Osteoblast (primary cell): Measurements from ENCODE around the gene MMP24. TPM values are rescaled to one million over a fixed set of nuclear protein-coding genes. Genes with fewer than 3 reads are reported as not detected.
"Not testable (repeated sequence)": the region's sequence is repeated elsewhere in the genome, so short reads cannot be mapped to it uniquely, and the experiment has no call there.

ENCODE experiments used
- DNase-seq: peaks from one replicate; pipeline ENCODE4 v3.0.0; 2011; ENCODE audit warnings: low spot score, mixed read lengths; ENCODE audit not compliant: insufficient read length; ENCODE audit errors: missing footprints
- H2AFZ ChIP-seq: 2 replicates; pipeline ENCODE4 v1.6.0; 2011; ENCODE audit warnings: mild to moderate bottlenecking, low read length
- H3K27ac ChIP-seq: 2 replicates; pipeline ENCODE4 v1.5.1; 2011; ENCODE audit warnings: mild to moderate bottlenecking, low read depth, low read length, moderate library complexity
- H3K27me3 ChIP-seq: 2 replicates; pipeline ENCODE4 v1.6.0; 2012; ENCODE audit warnings: mild to moderate bottlenecking, control low read depth, inconsistent platforms, low read length, moderate library complexity; ENCODE audit not compliant: insufficient read depth
- H3K36me3 ChIP-seq: 2 replicates; pipeline ENCODE4 v1.5.1; 2011; ENCODE audit warnings: mild to moderate bottlenecking, low read length, control low read depth, moderate library complexity; ENCODE audit not compliant: insufficient read depth
- H3K4me1 ChIP-seq: 2 replicates; pipeline ENCODE4 v1.5.1; 2011; ENCODE audit warnings: mild to moderate bottlenecking, low read length, control low read depth, moderate library complexity; ENCODE audit not compliant: insufficient read depth
- H3K4me2 ChIP-seq: 2 replicates; pipeline ENCODE4 v1.6.0; 2011; ENCODE audit warnings: mild to moderate bottlenecking, low read length; ENCODE audit not compliant: insufficient read depth
- H3K4me3 ChIP-seq: fragments of 200-600 bp; sonication (generic); 3 replicates; pipeline ENCODE4 v1.5.1; 2012; ENCODE audit warnings: mild to moderate bottlenecking, low read length, inconsistent platforms; ENCODE audit not compliant: insufficient read depth
- H3K79me2 ChIP-seq: 2 replicates; pipeline ENCODE4 v1.6.0; 2012; ENCODE audit warnings: mild to moderate bottlenecking, low read length, control low read depth, inconsistent platforms; ENCODE audit not compliant: insufficient read depth
- H3K9me3 ChIP-seq: 2 replicates; pipeline ENCODE4 v1.5.1; 2011; ENCODE audit warnings: low read depth, low read length, control low read depth
- H4K20me1 ChIP-seq: 2 replicates; pipeline ENCODE4 v1.6.0; 2012; ENCODE audit warnings: mild to moderate bottlenecking, low read length, control low read depth; ENCODE audit not compliant: insufficient read depth
- total RNA-seq: library from RNA; depleted of rRNA; stranded (reverse); fragments of >200 nt; gene quantifications from 2 replicates; pipeline ENCODE4 v1.2.3, GENCODE V29; 2012
- TF ChIP-seq, protein P1 (sequence below): IDR thresholded peaks from 2 replicates; pipeline ENCODE4 v1.5.1; 2011; ENCODE audit warnings: mild to moderate bottlenecking, low read depth, low read length, moderate library complexity; ENCODE audit errors: extremely low read depth

MMP24 gene
- total RNA-seq, 1 donor = 1.1 TPM

DNA sequence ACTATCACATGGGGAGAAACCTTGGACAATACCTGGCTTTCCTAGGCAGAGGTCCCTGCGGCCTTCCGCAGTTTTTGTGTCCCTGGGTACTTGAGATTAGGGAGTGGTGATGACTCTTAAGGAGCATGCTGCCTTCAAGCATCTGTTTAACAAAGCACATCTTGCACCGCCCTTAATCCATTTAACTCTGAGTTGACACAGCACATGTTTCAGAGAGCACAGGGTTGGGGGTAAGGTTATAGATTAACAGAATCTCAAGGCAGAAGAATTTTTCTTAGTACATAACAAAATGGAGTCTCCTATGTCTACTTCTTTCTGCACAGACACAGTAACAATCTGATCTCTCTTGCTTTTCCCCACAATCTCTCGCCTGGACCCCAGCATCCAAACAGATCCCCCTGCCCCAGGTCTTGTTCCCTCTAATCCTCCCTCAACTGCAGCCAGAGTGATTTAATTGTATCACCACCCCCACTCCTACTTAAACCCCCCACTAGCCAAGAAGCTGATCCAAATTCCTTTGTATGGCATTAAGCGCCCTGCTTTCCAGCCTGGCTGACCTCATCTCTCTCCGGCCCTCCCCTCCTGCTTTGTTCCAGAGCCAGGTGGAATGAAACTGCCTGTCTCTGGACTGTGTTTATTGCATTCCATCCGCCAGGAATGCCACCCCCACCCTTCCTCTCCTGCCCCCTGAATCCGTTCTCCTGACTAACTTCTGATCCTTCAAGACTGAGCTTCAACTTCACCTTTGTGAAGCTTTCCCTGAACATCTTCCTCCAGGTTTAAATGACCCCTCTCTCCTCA, 36.4 kb downstream of the MMP24 start:
- not testable (repeated sequence) for H3K27me3 ChIP-seq, H4K20me1 ChIP-seq, H2AFZ ChIP-seq, H3K79me2 ChIP-seq, H3K36me3 ChIP-seq, H3K9me3 ChIP-seq, H3K27ac ChIP-seq
- Histone ChIP-seq H3K4me3 (peak overlapping the region; percentile 37), H3K4me1 (peaks cover 13% of the 10 kb centered on the region), H3K4me2 (peak overlapping the region; percentile 69)
- peak; percentile 87 for DNase-seq

DNA sequence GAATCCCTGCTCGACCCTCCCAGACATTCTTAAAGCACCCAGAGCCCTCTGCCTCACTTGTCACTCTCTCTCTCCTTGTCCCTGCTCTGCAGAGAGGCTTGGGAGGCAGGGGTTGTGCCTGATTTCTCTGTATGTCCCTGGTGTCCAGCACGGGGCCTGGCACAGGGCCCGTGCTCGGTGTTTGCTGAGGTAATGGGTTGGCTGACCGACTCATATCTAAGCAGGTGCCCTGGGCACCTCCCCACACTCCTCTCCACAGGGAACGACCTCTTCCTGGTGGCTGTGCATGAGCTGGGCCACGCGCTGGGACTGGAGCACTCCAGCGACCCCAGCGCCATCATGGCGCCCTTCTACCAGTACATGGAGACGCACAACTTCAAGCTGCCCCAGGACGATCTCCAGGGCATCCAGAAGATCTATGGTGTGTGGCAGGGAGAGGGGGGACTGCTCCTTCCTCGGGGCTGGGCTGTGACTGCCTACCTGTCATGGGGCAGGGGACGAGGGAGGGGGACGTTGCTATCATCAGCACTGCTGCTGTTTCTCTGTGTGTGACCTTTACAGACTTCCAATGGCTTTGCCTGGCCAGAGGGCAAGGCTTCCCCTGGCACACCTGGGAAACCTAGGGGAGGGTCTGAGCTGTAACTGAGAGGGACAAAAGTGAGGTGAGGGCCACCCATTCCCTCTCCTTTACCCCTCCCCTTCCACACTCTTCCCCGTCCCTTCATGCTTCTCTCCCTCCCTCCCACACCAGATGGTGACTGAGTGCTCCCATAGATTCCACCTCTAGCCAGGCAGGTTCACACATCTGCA, 37.2 kb downstream of the MMP24 start:
- Histone ChIP-seq H3K27ac (no peak overlapping the region), H3K9me3 (no peaks in the 10 kb centered on the region), H3K79me2 (no peaks in the 10 kb centered on the region), H3K27me3 (no peaks in the 10 kb centered on the region), H3K4me3 (peak overlapping the region; percentile 37), H3K4me2 (peak overlapping the region; percentile 69), H4K20me1 (peaks cover 8% of the 10 kb centered on the region), H3K4me1 (peaks cover 13% of the 10 kb centered on the region), H2AFZ (no peak overlapping the region), H3K36me3 (peaks cover 10% of the 10 kb centered on the region)
- peak; percentile 76 for DNase-seq
- TF ChIP-seq, protein P1, sequence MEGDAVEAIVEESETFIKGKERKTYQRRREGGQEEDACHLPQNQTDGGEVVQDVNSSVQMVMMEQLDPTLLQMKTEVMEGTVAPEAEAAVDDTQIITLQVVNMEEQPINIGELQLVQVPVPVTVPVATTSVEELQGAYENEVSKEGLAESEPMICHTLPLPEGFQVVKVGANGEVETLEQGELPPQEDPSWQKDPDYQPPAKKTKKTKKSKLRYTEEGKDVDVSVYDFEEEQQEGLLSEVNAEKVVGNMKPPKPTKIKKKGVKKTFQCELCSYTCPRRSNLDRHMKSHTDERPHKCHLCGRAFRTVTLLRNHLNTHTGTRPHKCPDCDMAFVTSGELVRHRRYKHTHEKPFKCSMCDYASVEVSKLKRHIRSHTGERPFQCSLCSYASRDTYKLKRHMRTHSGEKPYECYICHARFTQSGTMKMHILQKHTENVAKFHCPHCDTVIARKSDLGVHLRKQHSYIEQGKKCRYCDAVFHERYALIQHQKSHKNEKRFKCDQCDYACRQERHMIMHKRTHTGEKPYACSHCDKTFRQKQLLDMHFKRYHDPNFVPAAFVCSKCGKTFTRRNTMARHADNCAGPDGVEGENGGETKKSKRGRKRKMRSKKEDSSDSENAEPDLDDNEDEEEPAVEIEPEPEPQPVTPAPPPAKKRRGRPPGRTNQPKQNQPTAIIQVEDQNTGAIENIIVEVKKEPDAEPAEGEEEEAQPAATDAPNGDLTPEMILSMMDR = no peak

DNA sequence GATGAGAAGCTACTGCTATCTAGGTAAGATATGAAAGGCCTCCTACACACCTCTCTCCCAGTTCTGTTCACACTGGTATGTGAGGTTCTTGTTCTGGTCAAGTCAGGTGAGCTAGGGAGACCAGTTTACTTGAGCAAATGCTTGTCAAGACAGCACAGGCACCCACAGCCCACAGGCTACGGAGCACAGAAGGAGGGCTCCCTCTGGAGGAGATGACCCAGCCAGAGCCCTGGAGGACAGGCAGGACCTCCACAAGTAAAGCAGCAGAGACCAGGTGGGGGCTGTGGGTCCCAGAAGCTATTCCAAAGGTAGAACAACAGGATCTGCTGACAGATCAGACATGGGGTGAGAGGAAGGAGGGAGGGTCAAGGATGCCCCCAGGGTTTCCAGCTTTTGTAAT, 38.3 kb downstream of the MMP24 start:
- H3K27me3 ChIP-seq = no peaks in the 10 kb centered on the region
- TF ChIP-seq, protein P1 = peak; percentile 31
- H4K20me1 ChIP-seq = peaks cover 5% of the 10 kb centered on the region
- DNase-seq = no peak
- no peak overlapping the region for H3K27ac ChIP-seq
- no peak overlapping the region for H2AFZ ChIP-seq
- H3K4me2 ChIP-seq = no peak overlapping the region
- H3K4me1 ChIP-seq = peaks cover 13% of the 10 kb centered on the region
- H3K36me3 ChIP-seq = peaks cover 12% of the 10 kb centered on the region
- no peaks in the 10 kb centered on the region for H3K9me3 ChIP-seq
- H3K4me3 ChIP-seq = no peak overlapping the region
- no peaks in the 10 kb centered on the region for H3K79me2 ChIP-seq

DNA sequence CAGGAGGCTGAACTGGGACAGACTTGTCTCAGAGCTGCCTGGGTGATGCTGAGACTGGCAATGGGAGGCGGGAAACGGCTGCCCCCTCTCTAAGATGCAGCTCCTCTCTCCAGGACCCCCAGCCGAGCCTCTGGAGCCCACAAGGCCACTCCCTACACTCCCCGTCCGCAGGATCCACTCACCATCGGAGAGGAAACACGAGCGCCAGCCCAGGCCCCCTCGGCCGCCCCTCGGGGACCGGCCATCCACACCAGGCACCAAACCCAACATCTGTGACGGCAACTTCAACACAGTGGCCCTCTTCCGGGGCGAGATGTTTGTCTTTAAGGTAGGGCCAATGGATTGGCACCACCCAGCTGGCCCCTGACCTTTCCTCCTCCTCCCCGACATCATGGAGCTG, 40.6 kb downstream of the MMP24 start:
- no peaks in the 10 kb centered on the region for H4K20me1 ChIP-seq
- H3K4me1 ChIP-seq = peaks cover 19% of the 10 kb centered on the region
- no peak overlapping the region for H3K4me2 ChIP-seq
- no peaks in the 10 kb centered on the region for H3K79me2 ChIP-seq
- H3K27me3 ChIP-seq = no peaks in the 10 kb centered on the region
- H3K36me3 ChIP-seq = peaks cover 18% of the 10 kb centered on the region
- TF ChIP-seq, protein P1 = no peak
- no peak overlapping the region for H3K27ac ChIP-seq
- H3K9me3 ChIP-seq = no peaks in the 10 kb centered on the region
- H2AFZ ChIP-seq = no peak overlapping the region
- no peak overlapping the region for H3K4me3 ChIP-seq
- DNase-seq = no peak
